KMS-11 (cell line): ENCODE measurements around the gene LRRC43.
A peak's percentile ranks its signal among the peaks of the same experiment; 100 is the strongest.

Experiments used
- H2AFZ ChIP-seq: fragments of 200-600 bp; sonication (generic); 2 replicates; pipeline ENCODE4 v1.6.1; 2016; ENCODE audit warnings: antibody characterized with exemption, mixed run types, low read depth
- H3K27ac ChIP-seq: fragments of 200-600 bp; sonication (generic); 2 replicates; pipeline ENCODE4 v1.6.1; 2016; ENCODE audit warnings: mild to moderate bottlenecking, mixed run types
- H3K27me3 ChIP-seq: fragments of 200-600 bp; sonication (generic); 2 replicates; pipeline ENCODE4 v1.6.1; 2017; ENCODE audit warnings: mild to moderate bottlenecking, low read depth, mixed run types, moderate library complexity; ENCODE audit not compliant: insufficient read depth
- H3K36me3 ChIP-seq: fragments of 200-600 bp; sonication (generic); 2 replicates; pipeline ENCODE4 v1.6.1; 2017; ENCODE audit warnings: mild to moderate bottlenecking, mixed run types; ENCODE audit not compliant: insufficient read depth
- H3K4me1 ChIP-seq: fragments of 200-600 bp; sonication (generic); 2 replicates; pipeline ENCODE4 v1.6.1; 2016; ENCODE audit warnings: mild to moderate bottlenecking, low read depth, mixed run types; ENCODE audit not compliant: poor library complexity, severe bottlenecking
- H3K4me2 ChIP-seq: fragments of 200-600 bp; sonication (generic); 2 replicates; pipeline ENCODE4 v1.7.0; 2016; ENCODE audit warnings: mild to moderate bottlenecking, mixed run types
- H3K4me3 ChIP-seq: fragments of 200-600 bp; sonication (generic); IDR thresholded peaks from 2 replicates; pipeline ENCODE4 v1.6.1; 2017; ENCODE audit warnings: low read depth, low read length, mixed read lengths; ENCODE audit not compliant: insufficient read depth
- H3K79me2 ChIP-seq: fragments of 200-600 bp; sonication (generic); 2 replicates; pipeline ENCODE4 v1.6.1; 2016; ENCODE audit warnings: low read depth, mixed run types; ENCODE audit not compliant: insufficient read depth
- H3K9ac ChIP-seq: fragments of 200-600 bp; sonication (generic); 2 replicates; pipeline ENCODE4 v1.6.1; 2016; ENCODE audit warnings: mild to moderate bottlenecking, mixed run types
- H4K20me1 ChIP-seq: fragments of 200-600 bp; sonication (generic); 2 replicates; pipeline ENCODE4 v1.6.1; 2016; ENCODE audit warnings: mild to moderate bottlenecking, mixed run types; ENCODE audit not compliant: insufficient read depth
- CTCF ChIP-seq: fragments of 200-600 bp; sonication (generic); conservative IDR thresholded peaks from 2 replicates; pipeline ENCODE4 v1.6.1; 2017; ENCODE audit warnings: low read depth, mild to moderate bottlenecking, antibody characterized with exemption, low read length, moderate library complexity, mixed read lengths

Gene LRRC43

DNA sequence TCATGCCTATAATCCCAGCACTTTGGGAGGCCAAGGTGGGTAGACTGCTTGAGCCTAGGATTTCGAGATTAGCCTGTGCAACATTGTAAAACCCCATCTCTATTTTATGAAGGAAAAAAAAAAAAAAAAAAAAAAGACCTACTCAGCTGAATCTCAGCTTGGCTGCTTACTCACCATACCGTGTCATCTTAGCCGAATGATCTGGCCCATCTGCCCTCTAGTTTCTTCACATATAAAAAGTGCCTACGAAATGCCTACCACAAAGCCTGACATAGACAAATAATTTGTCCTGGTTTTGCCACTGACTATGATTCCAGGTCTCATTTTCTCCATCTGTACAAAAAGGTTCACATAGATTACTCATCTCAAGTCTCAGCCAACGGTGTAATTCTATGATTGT lies 32.8 kb downstream of the LRRC43 start:
- H3K4me3 ChIP-seq, result no peak overlapping the region
- H3K4me2 ChIP-seq, result no peak overlapping the region
- H3K9ac ChIP-seq, result no peak overlapping the region
- no peak overlapping the region for H3K27ac ChIP-seq
- H3K36me3 ChIP-seq, result no peaks in the 10 kb centered on the region
- H3K4me1 ChIP-seq, result no peaks in the 10 kb centered on the region
- no peak overlapping the region for H2AFZ ChIP-seq
- H4K20me1 ChIP-seq, result no peaks in the 10 kb centered on the region
- H3K79me2 ChIP-seq, result no peaks in the 10 kb centered on the region
- no peaks in the 10 kb centered on the region for H3K27me3 ChIP-seq
- TF ChIP-seq CTCF, result no peak

- no peaks in the 10 kb centered on the region for H3K79me2 ChIP-seq
- H3K4me1 ChIP-seq, result no peaks in the 10 kb centered on the region
- no peak overlapping the region for H3K27ac ChIP-seq
- no peak overlapping the region for H3K9ac ChIP-seq
- H4K20me1 ChIP-seq, result no peaks in the 10 kb centered on the region
- no peak overlapping the region for H3K4me3 ChIP-seq
- H3K4me2 ChIP-seq, result no peak overlapping the region
- no peaks in the 10 kb centered on the region for H3K27me3 ChIP-seq
- no peak overlapping the region for H2AFZ ChIP-seq
- no peak for TF ChIP-seq CTCF
- no peaks in the 10 kb centered on the region for H3K36me3 ChIP-seq
Observed at GRCh38 chr12:122216445-122216844, 33.5 kb downstream of the LRRC43 start.

DNA sequence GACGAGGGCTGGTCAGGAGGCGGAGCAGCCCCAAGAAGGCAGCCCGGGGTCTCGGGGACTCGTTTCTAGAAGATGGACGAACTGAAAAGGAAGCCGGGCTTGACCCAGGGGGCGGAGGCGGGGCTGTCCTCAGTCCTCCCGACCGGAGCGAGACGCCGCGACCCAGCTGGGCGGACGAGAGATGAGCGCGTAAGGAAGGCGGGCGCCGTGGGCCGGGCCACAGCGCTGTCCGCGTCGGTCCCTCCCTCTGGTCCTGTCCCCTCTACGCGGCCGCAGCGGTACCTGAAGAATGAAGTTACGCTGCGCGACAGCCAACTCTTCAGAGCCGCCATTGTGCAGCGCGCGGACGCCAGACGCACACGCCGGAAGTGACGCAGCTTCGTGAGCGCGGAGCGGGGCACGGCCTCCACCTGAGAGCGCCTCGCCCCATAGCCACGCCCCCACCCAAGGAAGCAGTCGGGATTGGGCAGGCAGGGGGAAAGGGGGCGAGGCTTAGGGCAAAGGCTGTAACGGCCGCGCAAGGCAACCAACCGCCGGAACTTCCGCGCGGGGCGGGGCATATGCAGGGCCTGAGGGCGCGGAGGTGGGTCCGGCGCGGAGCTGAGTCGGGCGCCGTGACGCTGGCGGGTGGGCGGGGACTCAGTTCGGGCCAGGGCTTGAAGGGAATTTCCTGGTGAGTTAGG lies 42.9 kb downstream of the LRRC43 start, which contains the start of gene DIABLO:
DIABLO (minus strand) TSS at position 370 of the 683 bp plus-strand sequence; CDS start at position 332, 38 bp downstream.
- Histone ChIP-seq H3K27ac (peak within 1 kb of the TSS; percentile 66), H3K36me3 (no peaks in the 10 kb centered on the region), H3K4me1 (peaks cover 3% of the 10 kb centered on the region), H2AFZ (peak within 1 kb of the TSS; percentile 66; the same call in 1 of the 2 replicates), H3K4me2 (peak within 1 kb of the TSS; percentile 26), H3K27me3 (no peaks in the 10 kb centered on the region), H3K9ac (peak within 1 kb of the TSS; percentile 69), H4K20me1 (no peaks in the 10 kb centered on the region), H3K4me3 (no peak within 1 kb of the TSS), H3K79me2 (peaks cover 20% of the 10 kb centered on the region; the same call in 1 of the 2 replicates)
- no peak for TF ChIP-seq CTCF

DNA sequence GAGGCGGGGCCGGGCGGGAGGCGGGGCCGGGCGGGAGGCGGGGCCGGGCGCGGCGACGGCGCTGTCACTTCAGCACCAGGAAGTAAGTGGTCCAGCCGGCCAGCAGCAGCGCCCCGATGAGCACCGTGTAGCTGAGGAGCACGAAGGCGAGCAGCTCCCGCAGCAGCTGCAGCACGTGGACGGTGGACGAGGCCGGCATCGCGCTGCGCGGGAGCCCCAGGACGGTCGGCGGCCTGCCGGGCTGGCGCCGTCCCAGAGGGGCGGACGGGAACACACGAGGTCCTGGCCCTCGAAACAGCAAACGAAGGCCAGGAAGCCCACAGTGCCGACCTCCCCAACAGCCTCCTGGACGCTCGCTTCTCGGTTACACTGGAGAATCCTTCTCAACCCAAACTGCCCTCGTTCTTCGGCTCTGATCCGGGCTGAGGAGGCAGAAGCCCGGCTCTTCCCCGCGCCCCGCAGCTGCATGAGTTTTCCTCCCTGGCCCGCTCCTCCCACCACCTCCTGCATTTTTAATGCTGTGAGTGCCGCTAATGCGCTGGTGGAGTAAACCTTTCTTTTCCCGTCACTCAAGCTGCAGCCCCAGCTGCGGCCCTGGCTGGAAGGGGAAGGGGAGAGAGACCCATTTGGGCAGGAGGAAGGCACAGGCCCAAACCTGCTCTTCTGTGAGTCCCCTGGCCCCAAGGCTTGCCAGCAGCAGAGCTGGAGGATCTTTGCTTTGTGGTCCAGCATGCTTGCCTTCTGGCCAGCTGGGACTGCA lies 43.6 kb downstream of the LRRC43 start:
- H3K27ac ChIP-seq, result no peak overlapping the region

More for the DNA sequence above, 43.6 kb downstream of the LRRC43 start:
- peaks cover 20% of the 10 kb centered on the region; the same call in 1 of the 2 replicates for H3K79me2 ChIP-seq
- H3K27me3 ChIP-seq, result no peaks in the 10 kb centered on the region
- H3K4me1 ChIP-seq, result peaks cover 8% of the 10 kb centered on the region
- no peak overlapping the region for H3K4me3 ChIP-seq
- H3K9ac ChIP-seq, result no peak overlapping the region
- no peaks in the 10 kb centered on the region for H3K36me3 ChIP-seq
- H2AFZ ChIP-seq, result no peak overlapping the region
- TF ChIP-seq CTCF, result no peak
- no peak overlapping the region for H3K4me2 ChIP-seq
- no peaks in the 10 kb centered on the region for H4K20me1 ChIP-seq
